H1 (cell line): ENCODE data around the gene HIPK2.

Experiments used
- RBBP5 ChIP-seq: IDR thresholded peaks from 2 replicates; pipeline ENCODE4 v1.7.1; 2012; ENCODE audit warnings: low read depth, mild to moderate bottlenecking, inconsistent platforms, low read length, moderate library complexity, borderline replicate concordance
- TEAD4 ChIP-seq: IDR thresholded peaks from 2 replicates; pipeline ENCODE4 v1.6.1; 2012; ENCODE audit warnings: low read depth, low read length, inconsistent platforms, mixed read lengths

GRCh38 chr7:139645572-139646523 lies 131.9 kb downstream of the HIPK2 start:
- TF ChIP-seq TEAD4: no peak
- no peak for TF ChIP-seq RBBP5
